Fibroblast of skin of abdomen (primary cell): ENCODE measurements around the gene SP3.
"Not testable (repeated sequence)": the region's sequence is repeated elsewhere in the genome, so short reads cannot be mapped to it uniquely, and the experiment has no call there.

ENCODE experiments used
- DNase-seq: peaks from one replicate; pipeline ENCODE4 v3.0.0-alpha.2; 2013

Gene SP3

DNA sequence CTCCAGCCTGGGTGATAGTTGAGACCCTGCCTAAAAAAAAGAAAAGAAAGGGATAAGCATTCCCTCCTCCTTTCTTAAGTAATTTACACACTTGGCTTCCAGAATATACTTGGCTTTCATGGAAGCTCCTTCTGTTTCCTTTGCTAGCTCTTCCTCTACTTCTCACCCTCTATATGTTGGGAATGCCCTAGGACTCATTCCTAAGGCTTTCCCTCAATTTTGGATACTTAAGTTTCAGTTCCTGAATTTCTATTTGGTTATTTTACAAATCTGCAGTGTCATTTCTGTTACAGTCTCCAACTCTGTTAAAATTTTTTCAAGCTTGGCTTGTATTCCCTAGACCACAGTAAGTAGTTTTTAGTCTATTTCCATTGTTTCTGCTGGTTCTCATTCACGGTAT lies 23.6 kb downstream of the SP3 start:
- no peak for DNase-seq

DNA sequence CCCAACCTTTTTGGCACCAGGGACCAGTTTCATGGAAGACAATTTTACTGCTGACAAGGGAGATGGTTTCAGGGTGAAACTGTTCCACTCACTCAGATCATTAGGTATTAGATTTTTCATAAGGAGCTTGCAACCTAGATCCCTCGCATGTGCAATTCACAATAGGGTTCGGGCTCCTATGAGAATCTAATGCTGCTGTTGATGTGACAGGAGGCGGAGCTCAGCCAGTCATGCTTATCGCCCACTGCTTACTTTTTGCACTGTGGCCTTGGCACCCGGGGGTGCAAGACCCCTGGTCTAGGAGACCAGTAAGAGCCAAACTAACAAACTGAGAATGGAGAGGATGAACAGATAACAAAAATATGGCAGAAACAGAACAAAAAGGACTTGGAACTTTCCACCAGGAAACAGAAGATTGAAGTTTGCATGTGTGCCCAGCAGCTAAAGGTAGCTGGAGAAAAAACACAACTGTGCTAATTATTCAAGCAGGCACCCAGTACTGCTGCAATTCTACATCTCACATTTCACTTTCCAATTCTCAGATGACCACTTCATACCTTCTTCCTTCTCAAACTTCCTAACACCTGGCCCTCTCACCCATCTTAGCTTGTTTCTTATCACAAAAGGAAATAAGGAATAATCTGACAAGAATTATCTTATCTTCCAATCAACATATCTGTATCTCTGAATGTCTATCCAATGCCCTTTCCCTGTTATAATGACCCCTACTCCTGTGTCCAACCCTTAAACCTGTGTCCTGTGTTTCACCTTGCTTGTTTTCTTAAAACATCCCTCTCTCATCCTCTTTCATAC lies 24.8 kb downstream of the SP3 start:
- no peak for DNase-seq

- DNase-seq = no peak
Measured at GRCh38 chr2:173938700-173939384, 26.3 kb downstream of the SP3 start.

DNA sequence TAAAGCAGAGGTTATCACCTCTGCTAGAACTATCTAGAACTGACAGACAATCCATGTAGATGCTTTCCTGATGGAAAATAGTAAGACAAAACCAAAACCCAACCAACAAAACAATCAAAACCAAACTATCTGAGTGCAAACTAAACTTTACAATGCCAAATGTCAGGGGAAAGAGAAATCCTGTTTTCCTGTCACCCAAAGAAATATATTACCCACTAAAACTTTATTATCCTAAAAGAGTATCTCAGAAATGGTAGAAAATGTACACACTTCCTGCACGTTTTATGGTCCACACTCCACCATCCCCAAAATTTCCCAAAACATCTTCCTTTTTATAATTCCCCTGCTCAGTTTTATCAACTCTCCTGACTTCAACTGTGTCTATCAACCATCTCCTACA lies 29.9 kb downstream of the SP3 start:
- no peak for DNase-seq

DNA sequence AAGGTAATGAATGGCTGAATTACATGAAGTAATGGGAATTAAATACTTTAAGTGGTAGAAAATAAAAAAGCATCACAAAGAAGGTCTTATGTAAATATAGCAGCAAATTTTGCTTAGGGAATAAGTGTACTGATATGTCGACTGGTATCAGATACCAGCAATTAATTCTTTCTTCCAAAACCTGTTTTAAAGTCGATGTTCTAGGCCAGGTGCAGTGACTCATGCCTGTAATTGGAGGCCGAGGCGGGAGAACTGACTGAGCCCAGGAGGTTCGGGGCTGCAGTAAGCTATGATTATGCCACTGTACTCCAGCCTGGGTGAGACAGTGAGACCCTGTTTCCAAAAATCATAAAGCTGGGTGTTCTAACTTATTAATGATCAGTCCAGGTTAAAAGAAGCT lies 30.3 kb downstream of the SP3 start:
- no peak for DNase-seq

- DNase-seq = no peak
Measured at GRCh38 chr2:173931751-173932150, 33.4 kb downstream of the SP3 start.

DNA sequence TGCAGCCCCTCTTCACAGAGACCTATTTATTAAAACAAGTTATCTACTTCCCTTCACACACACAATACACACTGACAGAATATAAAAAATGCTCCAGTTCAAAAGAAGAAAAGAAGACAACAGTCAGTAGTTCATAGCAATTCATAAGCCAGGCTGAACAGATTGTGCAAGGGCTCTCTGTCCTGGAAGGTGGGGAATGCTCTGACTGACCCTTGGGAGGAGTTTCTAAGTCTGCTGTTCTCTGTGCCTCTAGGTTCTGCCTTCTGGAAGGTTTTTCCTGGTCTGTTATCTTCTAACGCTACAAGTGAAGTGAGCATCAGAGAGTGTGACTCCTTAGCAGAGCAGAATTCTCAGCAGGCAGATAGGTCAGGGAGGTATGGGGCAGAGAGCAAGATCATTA lies 35.7 kb downstream of the SP3 start:
- DNase-seq = no peak

- DNase-seq = no peak
Measured at GRCh38 chr2:173926875-173927274, 38.3 kb downstream of the SP3 start.

DNA sequence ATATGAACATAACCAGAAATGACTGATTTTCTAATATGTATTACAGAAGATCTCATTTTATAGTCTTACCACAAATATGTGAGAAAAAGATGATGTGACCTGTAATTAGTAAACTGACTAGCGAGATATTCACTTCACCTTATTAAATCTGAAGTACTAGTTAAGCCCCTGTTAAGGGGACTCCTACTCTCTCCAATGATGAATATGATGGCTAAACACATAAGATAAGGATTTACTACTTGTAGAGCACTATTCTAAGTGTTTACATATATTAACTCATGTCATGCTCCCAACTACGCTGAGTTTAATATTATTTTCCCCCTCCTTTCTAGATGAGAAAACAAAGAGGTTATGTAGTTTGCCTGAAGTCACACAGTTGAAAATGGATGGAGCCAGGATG lies 40.9 kb downstream of the SP3 start:
- DNase-seq = no peak

GRCh38 chr2:173922760-173923159 lies 42.4 kb downstream of the SP3 start:
- DNase-seq = peak; percentile 33

GRCh38 chr2:173922068-173922467 lies 43.1 kb downstream of the SP3 start:
- DNase-seq = no peak

DNA sequence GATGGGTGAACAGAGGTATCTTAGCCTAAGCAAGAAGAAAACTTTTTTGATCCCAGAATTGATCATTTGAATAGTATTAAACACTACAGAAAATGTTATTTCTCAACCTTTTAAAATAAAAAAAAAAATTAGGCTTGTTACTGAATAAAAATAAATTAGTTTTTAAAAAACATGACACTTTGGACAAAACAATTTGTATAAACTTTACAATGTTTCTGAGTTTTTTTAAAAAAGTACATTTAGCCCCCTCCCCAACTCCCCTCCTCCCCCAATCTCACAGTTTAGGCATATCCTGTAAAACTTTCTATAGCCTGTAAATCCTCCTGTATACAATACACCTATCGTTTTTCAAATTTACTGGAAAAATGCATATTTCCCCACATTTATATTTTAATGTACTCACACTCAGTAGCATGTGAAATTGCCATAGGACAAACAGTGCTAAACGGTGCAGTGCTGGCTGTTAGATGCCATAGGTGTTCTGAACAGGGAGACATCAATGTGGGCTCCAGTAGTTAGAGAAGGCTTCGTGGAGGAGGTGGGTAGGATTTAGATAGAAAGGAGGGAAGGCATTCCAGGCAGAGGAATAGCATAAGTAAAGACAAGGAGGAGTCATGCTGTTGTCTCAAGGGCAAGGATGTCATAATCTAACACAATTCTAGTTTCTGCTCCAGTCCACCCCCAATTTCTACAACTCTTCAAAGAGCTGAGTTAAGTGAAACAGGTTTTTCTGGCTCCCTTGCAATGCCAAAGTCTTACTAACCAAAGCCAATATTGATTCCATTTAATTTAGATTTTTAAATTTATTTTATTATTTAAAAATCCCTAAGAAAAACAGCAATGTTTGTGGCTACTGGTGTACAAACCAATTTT lies 50.9 kb downstream of the SP3 start:
- no peak for DNase-seq

GRCh38 chr2:173909846-173910245 lies 55.3 kb downstream of the SP3 start:
- peak; percentile 10 for DNase-seq

- DNase-seq = no peak
Measured at GRCh38 chr2:173906626-173907025, 58.5 kb downstream of the SP3 start.

DNA sequence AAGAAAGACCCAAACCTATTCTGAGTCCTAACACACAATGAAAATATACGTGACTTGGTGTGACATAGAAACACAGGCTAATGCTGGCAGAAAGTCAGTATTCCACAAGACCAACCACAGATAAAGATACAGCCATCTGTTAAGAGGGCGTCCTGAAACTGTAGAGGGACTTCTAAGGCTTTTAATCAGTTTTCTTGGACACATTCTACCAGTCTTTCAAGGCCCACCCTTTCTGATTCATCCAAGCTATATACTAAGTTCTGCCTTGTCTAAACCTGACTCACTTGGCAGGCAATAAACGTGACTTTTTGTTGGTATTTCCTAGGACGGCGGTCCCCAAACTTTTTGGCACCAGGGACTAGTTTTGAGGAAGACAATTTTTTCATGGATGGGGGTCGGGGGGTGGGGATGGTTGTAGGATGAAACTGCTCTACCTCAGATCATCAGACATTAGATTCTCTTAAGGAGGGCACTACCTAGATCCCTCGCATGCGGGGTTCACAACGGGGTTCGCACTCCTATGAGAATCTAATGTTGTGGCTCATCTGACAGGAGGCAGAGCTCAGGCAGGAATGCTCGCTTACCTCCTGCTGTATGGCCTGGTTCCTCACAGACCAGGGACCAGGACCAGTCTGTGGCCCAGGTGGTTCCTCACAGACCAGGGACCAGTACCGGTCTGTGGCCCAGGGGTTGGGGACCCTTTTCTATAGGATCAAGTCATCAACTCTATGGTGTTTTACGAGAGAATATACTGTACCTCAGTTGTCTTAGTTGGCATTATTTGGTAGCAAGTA lies 61.4 kb downstream of the SP3 start:
- DNase-seq = no peak

- no peak for DNase-seq
Measured at GRCh38 chr2:173898996-173899395, 66.2 kb downstream of the SP3 start.

DNA sequence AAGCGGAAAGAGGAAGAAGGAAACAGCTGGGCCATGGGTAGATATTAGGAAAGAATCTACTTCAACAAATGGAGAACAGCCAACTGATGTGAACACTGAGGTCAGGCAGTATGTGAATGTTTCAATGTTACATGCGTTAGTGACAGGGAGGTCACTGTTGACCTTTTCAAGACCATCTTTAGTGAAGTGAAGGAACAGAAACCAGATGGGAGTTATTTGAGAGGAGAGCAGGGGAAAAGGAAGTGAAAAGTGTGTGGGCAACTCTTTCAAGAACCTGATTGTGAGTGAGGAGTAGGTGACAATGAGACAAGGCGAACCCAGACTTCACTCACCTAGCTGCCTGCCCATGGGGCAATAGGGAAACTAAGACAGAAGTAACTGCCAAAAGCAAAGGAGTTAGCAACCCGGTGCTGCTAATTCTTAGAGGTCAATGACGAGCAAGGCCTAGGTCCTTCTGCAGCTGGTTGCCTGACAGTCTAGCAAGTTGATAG lies 67.0 kb downstream of the SP3 start:
- no peak for DNase-seq

- no peak for DNase-seq
Measured at GRCh38 chr2:173896755-173897154, 68.4 kb downstream of the SP3 start.

DNA sequence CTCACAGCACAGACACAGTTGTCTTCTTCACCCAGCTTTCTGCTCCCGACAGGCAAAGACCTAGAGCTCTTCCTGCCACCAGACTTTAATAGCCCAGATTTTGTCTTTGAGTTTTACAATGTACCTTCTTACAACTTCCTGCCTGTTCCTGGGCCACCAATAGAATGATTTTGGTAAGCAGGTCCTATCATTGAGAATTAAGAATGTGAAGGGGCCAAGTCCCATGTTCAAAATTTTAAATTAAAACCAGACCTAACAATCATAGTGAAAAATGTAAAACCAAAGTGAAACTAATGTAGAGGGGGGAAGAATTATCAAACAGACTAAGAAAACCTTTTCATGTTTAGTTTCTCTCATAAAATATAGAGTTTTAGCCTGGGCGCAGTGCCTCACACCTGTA lies 72.8 kb downstream of the SP3 start:
- DNase-seq = no peak

DNA sequence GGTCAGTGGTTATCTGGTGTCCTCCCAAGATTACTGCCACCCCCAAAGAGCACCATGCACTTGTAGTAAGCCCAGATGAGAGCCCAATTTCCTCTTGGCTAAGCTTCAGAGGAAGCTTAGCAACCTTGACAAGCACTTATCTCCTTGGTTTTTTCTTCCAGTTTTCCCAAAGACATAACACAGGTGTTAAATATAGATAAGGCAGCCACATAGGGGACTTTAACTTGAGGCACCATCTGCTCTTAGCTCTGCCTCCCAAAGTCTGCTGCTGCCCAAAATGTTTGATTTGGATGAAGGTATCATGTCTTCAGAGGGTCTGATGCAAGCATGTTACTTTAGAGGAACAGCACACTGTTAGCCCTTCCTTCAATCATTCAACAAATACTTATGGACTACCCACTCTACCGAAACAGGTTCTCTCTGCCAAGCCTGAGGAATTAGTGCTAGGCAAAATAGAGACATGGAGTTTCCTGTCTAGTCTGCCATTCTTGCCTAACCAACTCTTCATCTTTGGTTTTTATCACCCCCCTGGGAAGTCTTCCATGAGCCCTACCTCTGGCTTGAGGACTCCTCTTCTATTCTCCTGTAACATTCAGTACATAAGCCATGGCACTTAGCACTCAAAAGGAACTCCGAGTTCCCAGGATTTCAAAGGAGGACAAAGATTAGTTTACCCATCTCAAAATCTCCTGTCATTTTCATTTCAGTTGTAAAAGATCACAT lies 73.7 kb downstream of the SP3 start:
- DNase-seq = no peak

- not testable (repeated sequence) for DNase-seq
Measured at GRCh38 chr2:173889464-173889863, 75.7 kb downstream of the SP3 start.

- no peak for DNase-seq
Measured at GRCh38 chr2:173886613-173887012, 78.6 kb downstream of the SP3 start.
